GM19240 (cell line): ENCODE measurements around the gene RIPK1.
A peak's percentile ranks its signal among the peaks of the same experiment; 100 is the strongest.

Experiments
- DNase-seq: peaks from one replicate; pipeline ENCODE4 v3.0.0; 2011; ENCODE audit warnings: low spot score; ENCODE audit not compliant: insufficient read length

Gene RIPK1

GRCh38 chr6:3159805-3160781 lies 91.8 kb downstream of the RIPK1 start:
- no peak for DNase-seq

DNA sequence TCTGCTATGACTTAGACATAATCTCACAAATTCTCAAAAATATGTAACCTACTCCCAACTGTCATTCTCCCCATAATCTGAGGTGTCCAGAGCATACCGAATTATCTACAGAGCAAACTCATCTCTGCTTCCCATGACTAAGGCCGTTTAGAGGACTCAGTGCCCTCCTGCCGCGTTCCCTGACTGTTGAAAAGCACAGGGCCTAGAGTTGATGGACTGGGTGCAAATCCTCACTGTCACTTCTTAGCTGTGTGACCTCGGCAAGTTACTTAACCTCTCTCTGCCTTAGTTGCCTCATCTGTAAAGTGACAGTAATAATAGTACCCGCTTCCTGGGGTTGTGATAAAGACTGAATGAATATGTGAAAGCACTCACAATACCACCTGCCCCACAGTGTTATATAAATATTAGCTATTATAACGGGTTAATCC lies 93.8 kb downstream of the RIPK1 start:
- no peak for DNase-seq

- DNase-seq, result peak; percentile 50
Observed at GRCh38 chr6:3162565-3163247, 94.4 kb downstream of the RIPK1 start.

DNA sequence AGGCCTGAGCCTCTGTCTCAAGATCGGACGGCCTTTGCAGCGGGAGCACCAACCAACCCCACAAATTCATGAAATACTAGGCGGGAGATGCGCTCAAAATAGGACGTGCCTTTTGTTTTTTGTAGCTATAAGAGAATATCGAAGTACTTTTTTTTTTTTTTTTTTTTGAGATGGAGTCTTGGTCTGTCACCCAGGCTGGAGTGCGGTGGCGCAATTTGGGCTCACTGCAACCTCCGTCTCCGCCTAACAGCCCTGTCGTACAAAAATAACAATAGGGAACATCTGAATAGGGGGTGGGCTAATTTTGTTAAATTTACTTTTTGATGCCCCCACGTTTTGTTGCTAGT lies 94.9 kb downstream of the RIPK1 start:
- DNase-seq, result no peak

- no peak for DNase-seq
Observed at GRCh38 chr6:3164388-3164787, 96.1 kb downstream of the RIPK1 start.
